ENCODE results near the gene MAPK1. TPM values are rescaled to one million over a fixed set of nuclear protein-coding genes. Genes with fewer than 3 reads are reported as not detected.
"Not testable (repeated sequence)": the region's sequence is repeated elsewhere in the genome, so short reads cannot be mapped to it uniquely, and the experiment has no call there.

The MAPK1 gene
- total RNA-seq, 1 donor from 2014 or later, result 148 TPM

GRCh38 chr22:21818487-21819182, 48.8 kb downstream of the MAPK1 start:
- H3K27me3 Mint-ChIP-seq (ENCODE audit: low read depth, unreplicated experiment), result no peaks in the 10 kb centered on the region
- peaks cover 77% of the 10 kb centered on the region for H4K20me1 ChIP-seq (ENCODE audit: insufficient read depth, low read length)
- no peak overlapping the region for H3K4me2 ChIP-seq (ENCODE audit: low read length)
- H3K79me2 ChIP-seq (ENCODE audit: insufficient read depth, low read length), result peaks cover 93% of the 10 kb centered on the region
- no peaks in the 10 kb centered on the region for H3K36me3 ChIP-seq (ENCODE audit: insufficient read depth, low read length)
- no peak overlapping the region for H3K4me3 ChIP-seq (ENCODE audit: insufficient read depth, low read depth, low read length)
- H3K27ac ChIP-seq (ENCODE audit: low read depth, low read length), result no peak overlapping the region
- H3K27me3 ChIP-seq (ENCODE audit: insufficient read depth, low read length), result no peaks in the 10 kb centered on the region
- no peak overlapping the region for H3K9ac ChIP-seq (ENCODE audit: low read length)
- no peaks in the 10 kb centered on the region for H3K9me3 ChIP-seq (ENCODE audit: insufficient read depth, low read depth, low read length)
- no peak overlapping the region for H3K4me3 Mint-ChIP-seq (ENCODE audit: unreplicated experiment)
- peaks cover 32% of the 10 kb centered on the region for H3K4me1 Mint-ChIP-seq (ENCODE audit: low read depth, unreplicated experiment)
- no peak for DNase-seq (ENCODE audit: low read depth)
- H2AFZ ChIP-seq (ENCODE audit: low read depth, low read length), result no peak overlapping the region
- H3K27ac Mint-ChIP-seq (ENCODE audit: unreplicated experiment), result no peak overlapping the region
- H3K4me1 ChIP-seq (ENCODE audit: insufficient read depth, low read length), result peaks cover 17% of the 10 kb centered on the region
- no peaks in the 10 kb centered on the region for H3K9me3 Mint-ChIP-seq (ENCODE audit: unreplicated experiment)
- no peaks in the 10 kb centered on the region for H3K36me3 Mint-ChIP-seq (ENCODE audit: low read depth, unreplicated experiment)
- TF ChIP-seq EZH2 (IDR thresholded peaks at IDR 0.05; ENCODE audit: insufficient read depth, low read length) (no peak), CTCF (IDR thresholded peaks at IDR 0.05; ENCODE audit: insufficient read depth, low read depth, low read length) (no peak)
- no peak for FAIRE-seq

GRCh38 chr22:21817497-21817853, 50.0 kb downstream of the MAPK1 start:
- peaks cover 24% of the 10 kb centered on the region for H3K4me1 Mint-ChIP-seq (ENCODE audit: low read depth, unreplicated experiment)
- not testable (repeated sequence) for H3K36me3 ChIP-seq (ENCODE audit: insufficient read depth, low read length); H3K4me3 ChIP-seq (ENCODE audit: insufficient read depth, low read depth, low read length); H2AFZ ChIP-seq (ENCODE audit: low read depth, low read length); H3K9me3 Mint-ChIP-seq (ENCODE audit: unreplicated experiment); DNase-seq (ENCODE audit: low read depth); H3K27me3 Mint-ChIP-seq (ENCODE audit: low read depth, unreplicated experiment); H3K36me3 Mint-ChIP-seq (ENCODE audit: low read depth, unreplicated experiment); H3K9me3 ChIP-seq (ENCODE audit: insufficient read depth, low read depth, low read length); H3K27me3 ChIP-seq (ENCODE audit: insufficient read depth, low read length); FAIRE-seq
- peaks cover 17% of the 10 kb centered on the region for H3K4me1 ChIP-seq (ENCODE audit: insufficient read depth, low read length)
- peaks cover 91% of the 10 kb centered on the region for H3K79me2 ChIP-seq (ENCODE audit: insufficient read depth, low read length)
- H3K4me3 Mint-ChIP-seq (ENCODE audit: unreplicated experiment), result peak overlapping the region; percentile 18
- H3K27ac ChIP-seq (ENCODE audit: low read depth, low read length), result peak overlapping the region; percentile 83
- H3K9ac ChIP-seq (ENCODE audit: low read length), result peak overlapping the region; percentile 70
- peak overlapping the region; percentile 74 for H3K4me2 ChIP-seq (ENCODE audit: low read length)
- peaks cover 66% of the 10 kb centered on the region for H4K20me1 ChIP-seq (ENCODE audit: insufficient read depth, low read length)
- peak overlapping the region; percentile 80 for H3K27ac Mint-ChIP-seq (ENCODE audit: unreplicated experiment)

GRCh38 chr22:21816787-21817496, 50.5 kb downstream of the MAPK1 start:
- Mint-ChIP-seq H3K4me1 (ENCODE audit: low read depth, unreplicated experiment) (peaks cover 24% of the 10 kb centered on the region), H3K4me3 (ENCODE audit: unreplicated experiment) (peak overlapping the region; percentile 58), H3K27me3 (ENCODE audit: low read depth, unreplicated experiment) (no peaks in the 10 kb centered on the region), H3K36me3 (ENCODE audit: low read depth, unreplicated experiment) (no peaks in the 10 kb centered on the region), H3K27ac (ENCODE audit: unreplicated experiment) (peak overlapping the region; percentile 80), H3K9me3 (ENCODE audit: unreplicated experiment) (no peaks in the 10 kb centered on the region)
- Histone ChIP-seq H3K27ac (ENCODE audit: low read depth, low read length) (peak overlapping the region; percentile 83), H3K4me1 (ENCODE audit: insufficient read depth, low read length) (peaks cover 17% of the 10 kb centered on the region), H3K79me2 (ENCODE audit: insufficient read depth, low read length) (peaks cover 91% of the 10 kb centered on the region), H3K4me2 (ENCODE audit: low read length) (peak overlapping the region; percentile 74), H3K9me3 (ENCODE audit: insufficient read depth, low read depth, low read length) (no peaks in the 10 kb centered on the region), H4K20me1 (ENCODE audit: insufficient read depth, low read length) (peaks cover 62% of the 10 kb centered on the region), H3K9ac (ENCODE audit: low read length) (peak overlapping the region; percentile 70), H3K36me3 (ENCODE audit: insufficient read depth, low read length) (no peaks in the 10 kb centered on the region), H3K27me3 (ENCODE audit: insufficient read depth, low read length) (no peaks in the 10 kb centered on the region), H3K4me3 (ENCODE audit: insufficient read depth, low read depth, low read length) (no peak overlapping the region), H2AFZ (ENCODE audit: low read depth, low read length) (no peak overlapping the region)
- peak; percentile 91 for DNase-seq (ENCODE audit: low read depth)
- TF ChIP-seq CTCF (IDR thresholded peaks at IDR 0.05; ENCODE audit: insufficient read depth, low read depth, low read length) (no peak), EZH2 (IDR thresholded peaks at IDR 0.05; ENCODE audit: insufficient read depth, low read length) (no peak)
- FAIRE-seq, result peak; percentile 90
